H9 (cell line): ENCODE data around the gene ATP5PF. TPM values are rescaled to one million over a fixed set of nuclear protein-coding genes. Genes with fewer than 3 reads are reported as not detected.
"Not testable (repeated sequence)": the region's sequence is repeated elsewhere in the genome, so short reads cannot be mapped to it uniquely, and the experiment has no call there.

ENCODE experiments used
- DNase-seq: peaks from one replicate; pipeline ENCODE4 v3.0.0-alpha.2; 2017
- H2AFZ ChIP-seq: one replicate; pipeline ENCODE4 v1.6.1; 2013; ENCODE audit warnings: mild to moderate bottlenecking, low read length, control low read depth, moderate library complexity
- H2AK5ac ChIP-seq: 2 replicates; pipeline ENCODE4 v1.6.1; 2013; ENCODE audit warnings: low read length, control low read depth, mixed read lengths; ENCODE audit not compliant: insufficient read length
- H2BK120ac ChIP-seq: one replicate; pipeline ENCODE4 v1.6.1; 2013; ENCODE audit warnings: low read depth, mild to moderate bottlenecking, low read length, control low read depth, inconsistent platforms; ENCODE audit not compliant: poor library complexity, severe bottlenecking
- H2BK12ac ChIP-seq: 2 replicates; pipeline ENCODE4 v1.6.1; 2013; ENCODE audit warnings: low read length, control low read depth, mixed read lengths, low read depth; ENCODE audit not compliant: insufficient read length
- H2BK15ac ChIP-seq: 2 replicates; pipeline ENCODE4 v1.6.1; 2013; ENCODE audit warnings: low read depth, low read length, control low read depth
- H2BK20ac ChIP-seq: one replicate; pipeline ENCODE4 v1.6.1; 2013; ENCODE audit warnings: low read depth, mild to moderate bottlenecking, low read length, control low read depth, inconsistent platforms; ENCODE audit not compliant: poor library complexity, severe bottlenecking
- H2BK5ac ChIP-seq: 2 replicates; pipeline ENCODE4 v1.6.1; 2013; ENCODE audit warnings: low read length, control low read depth, mixed read lengths; ENCODE audit not compliant: insufficient read length
- H3K14ac ChIP-seq: 2 replicates; pipeline ENCODE4 v1.6.1; 2013; ENCODE audit warnings: low read length, control low read depth; ENCODE audit not compliant: insufficient read depth
- H3K18ac ChIP-seq: 2 replicates; pipeline ENCODE4 v1.6.1; 2013; ENCODE audit warnings: low read depth, mild to moderate bottlenecking, mixed read lengths, low read length, control low read depth; ENCODE audit not compliant: insufficient read length
- H3K23ac ChIP-seq: 2 replicates; pipeline ENCODE4 v1.6.1; 2013; ENCODE audit warnings: low read length, control low read depth, mixed read lengths, low read depth; ENCODE audit not compliant: insufficient read length
- H3K23me2 ChIP-seq: 2 replicates; pipeline ENCODE4 v1.6.1; 2013; ENCODE audit warnings: low read depth, mild to moderate bottlenecking, mixed read lengths, low read length, control low read depth; ENCODE audit not compliant: insufficient read length, poor library complexity, severe bottlenecking
- H3K27ac ChIP-seq: 2 replicates; pipeline ENCODE4 v1.5.1; 2013; ENCODE audit warnings: low read length, control low read depth, mixed read lengths, low read depth; ENCODE audit not compliant: insufficient read length
- H3K27me3 ChIP-seq: 2 replicates; pipeline ENCODE4 v1.6.1; 2013; ENCODE audit warnings: low read length, control low read depth, inconsistent platforms; ENCODE audit not compliant: insufficient read depth
- H3K4ac ChIP-seq: 2 replicates; pipeline ENCODE4 v1.6.1; 2013; ENCODE audit warnings: low read depth, mild to moderate bottlenecking, control low read depth, inconsistent platforms, low read length, moderate library complexity
- H3K4me1 ChIP-seq: 2 replicates; pipeline ENCODE4 v1.6.1; 2013; ENCODE audit warnings: low read length, control low read depth, inconsistent platforms; ENCODE audit not compliant: insufficient read depth
- H3K4me2 ChIP-seq: 2 replicates; pipeline ENCODE4 v1.6.1; 2013; ENCODE audit warnings: low read length, control low read depth, mixed read lengths; ENCODE audit not compliant: insufficient read length, insufficient read depth
- H3K56ac ChIP-seq: 2 replicates; pipeline ENCODE4 v1.6.1; 2013; ENCODE audit warnings: low read depth, mild to moderate bottlenecking, mixed read lengths, low read length, control low read depth; ENCODE audit not compliant: insufficient read length
- H3K79me1 ChIP-seq: 2 replicates; pipeline ENCODE4 v1.6.1; 2013; ENCODE audit warnings: low read depth, mild to moderate bottlenecking, moderate library complexity, low read length, control low read depth, inconsistent platforms; ENCODE audit not compliant: insufficient read depth, poor library complexity, severe bottlenecking
- H3K79me2 ChIP-seq: 2 replicates; pipeline ENCODE4 v1.6.1; 2013; ENCODE audit warnings: low read length, control low read depth, inconsistent platforms; ENCODE audit not compliant: insufficient read depth
- H3K9ac ChIP-seq: 2 replicates; pipeline ENCODE4 v1.6.1; 2013; ENCODE audit warnings: low read length, control low read depth, mixed read lengths; ENCODE audit not compliant: insufficient read length; ENCODE audit errors: extremely low read depth
- H3K9me3 ChIP-seq: one replicate; pipeline ENCODE4 v1.6.1; 2013; ENCODE audit warnings: low read depth, low read length, inconsistent platforms; ENCODE audit not compliant: control insufficient read depth
- H3T11ph ChIP-seq: one replicate; pipeline ENCODE4 v1.6.1; 2013; ENCODE audit warnings: mild to moderate bottlenecking, low read length, control low read depth, inconsistent platforms
- H4K20me1 ChIP-seq: one replicate; pipeline ENCODE4 v1.6.1; 2013; ENCODE audit not compliant: control insufficient read depth, insufficient read length, insufficient read depth
- H4K5ac ChIP-seq: 2 replicates; pipeline ENCODE4 v1.6.1; 2013; ENCODE audit warnings: low read depth, mild to moderate bottlenecking, mixed read lengths, low read length, control low read depth; ENCODE audit not compliant: insufficient read length
- H4K8ac ChIP-seq: replicated peaks from 2 replicates; pipeline ENCODE4 v1.6.1; 2013; ENCODE audit warnings: low read length, control low read depth, mixed read lengths, low read depth; ENCODE audit not compliant: insufficient read length
- H4K91ac ChIP-seq: 2 replicates; pipeline ENCODE4 v1.6.1; 2013; ENCODE audit warnings: low read depth, mild to moderate bottlenecking, moderate library complexity, mixed read lengths, low read length, control low read depth; ENCODE audit not compliant: insufficient read length
- H3K27ac Mint-ChIP-seq, 3 experiments: 2 replicates in 2 of 3; 3 replicates in 1 of 3; pipeline ENCODE4 v1.8.0; 2020 to 2021; ENCODE audit warnings: mixed read lengths in 3 of 3, mild to moderate bottlenecking in 1 of 3, moderate library complexity in 1 of 3
- H3K27me3 Mint-ChIP-seq: 2 replicates; pipeline ENCODE4 v1.8.0; 2021; ENCODE audit warnings: low read depth, mild to moderate bottlenecking, moderate library complexity, mixed read lengths
- H3K36me3 Mint-ChIP-seq, 3 experiments: 2 replicates in 2 of 3; 3 replicates in 1 of 3; pipeline ENCODE4 v1.8.0; 2020 to 2021; ENCODE audit warnings: low read depth in 3 of 3, mixed read lengths in 3 of 3; ENCODE audit not compliant: insufficient read depth in 1 of 3
- H3K4me1 Mint-ChIP-seq, 2 experiments: 2 replicates each; pipeline ENCODE4 v1.8.0; 2020; ENCODE audit warnings: mixed read lengths in 2 of 2
- H3K4me3 Mint-ChIP-seq, 2 experiments: 2 replicates in 1 of 2; 3 replicates in 1 of 2; pipeline ENCODE4 v1.8.0; 2020 to 2021; ENCODE audit warnings: mild to moderate bottlenecking in 2 of 2, mixed read lengths in 2 of 2, moderate library complexity in 1 of 2
- H3K9me3 Mint-ChIP-seq, 2 experiments: 2 replicates in 1 of 2; 3 replicates in 1 of 2; pipeline ENCODE4 v1.8.0; 2020; ENCODE audit warnings: mild to moderate bottlenecking in 2 of 2, mixed read lengths in 2 of 2, moderate library complexity in 1 of 2
- WGBS: extraction: QIAGEN DNeasy Blood & Tissue Kit; methylation state at CpG from one replicate; pipeline ENCODE4 v1.1.7; 2013; ENCODE audit warnings: missing lambda C conversion rate, low lambda C conversion rate, mixed read lengths; ENCODE audit not compliant: insufficient read length; ENCODE audit errors: extremely low coverage; 5-methylcytosine and 5-hydroxymethylcytosine counted together
- total RNA-seq: library from RNA; stranded (reverse); gene quantifications from 2 replicates; pipeline ENCODE4 v1.2.1, GENCODE V29; 2021

The ATP5PF gene
- total RNA-seq, 1 experiment from 2014 or later = 143 TPM

GRCh38 chr21:25778126-25778875, 43.6 kb upstream of the ATP5PF start:
- not testable (repeated sequence) for H3K9me3 ChIP-seq, H3K9me3 Mint-ChIP-seq, H2BK20ac ChIP-seq, H4K8ac ChIP-seq, H3K18ac ChIP-seq, H3K36me3 Mint-ChIP-seq, H2AFZ ChIP-seq, H3K27ac ChIP-seq, H3K56ac ChIP-seq, H3K4me1 ChIP-seq, H3T11ph ChIP-seq, H2BK12ac ChIP-seq, H4K20me1 ChIP-seq, H3K79me2 ChIP-seq, H4K91ac ChIP-seq, H3K4me3 Mint-ChIP-seq, H3K9ac ChIP-seq, H3K23ac ChIP-seq, H2BK120ac ChIP-seq, H3K14ac ChIP-seq, H4K5ac ChIP-seq, H3K27me3 Mint-ChIP-seq, H3K23me2 ChIP-seq, H3K27me3 ChIP-seq, H2BK5ac ChIP-seq, H3K79me1 ChIP-seq, H3K4ac ChIP-seq, H3K27ac Mint-ChIP-seq, H2BK15ac ChIP-seq, H3K4me1 Mint-ChIP-seq, H3K4me2 ChIP-seq, H2AK5ac ChIP-seq
- WGBS = no CpG with 5 or more reads among the region's 52 CpGs
- DNase-seq = peak; percentile 39
